ENCODE measurements around the gene ANKZF1. TPM values are rescaled to one million over a fixed set of nuclear protein-coding genes. Genes with fewer than 3 reads are reported as not detected.
A peak's percentile ranks its signal among the peaks of the same experiment; 100 is the strongest.

The ANKZF1 gene
- total RNA-seq, 6 experiments from 2014 or later = 19.3 to 27.8 (median 24.5) TPM

DNA sequence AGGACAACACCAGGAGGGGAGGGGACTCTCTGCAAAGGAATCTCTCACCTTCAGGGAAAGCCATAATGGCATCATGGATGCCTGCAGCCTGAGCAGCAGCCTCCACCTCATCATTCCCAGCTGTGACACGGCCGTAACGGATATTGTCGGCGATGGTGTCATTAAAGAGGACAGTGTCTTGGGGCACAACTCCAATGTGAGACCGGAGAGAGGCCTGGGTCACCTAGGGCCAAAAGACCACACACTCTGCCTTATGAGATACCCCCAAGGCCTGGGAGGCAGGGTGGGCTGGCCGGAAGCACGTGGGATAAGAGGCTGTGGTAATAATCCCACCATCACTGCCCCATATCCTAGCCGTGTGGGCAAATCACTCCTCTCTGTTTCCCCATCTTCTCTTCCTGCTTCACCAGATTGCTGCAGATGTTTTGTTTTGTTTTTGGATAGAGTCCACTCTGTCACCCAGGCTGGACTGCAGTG lies 18.7 kb upstream of the ANKZF1 start:
- TF ChIP-seq POLR2A (IDR thresholded peaks at IDR 0.05) = no peak
- ATAC-seq (no peak), DNase-seq (peak in 1 of 3 donors; percentile 40)
- no peak overlapping the region for H3K4me3 ChIP-seq
- 89% methylated on average over 7 of the region's 9 CpGs for WGBS (ENCODE audit: insufficient coverage, low coverage, low lambda C conversion rate, missing lambda C conversion rate)
- H3K9me3 ChIP-seq = no peaks in the 10 kb centered on the region
- H3K36me3 ChIP-seq = peaks cover 0 to 60% (median 5%) of the 10 kb centered on the region in 4 donors
- peaks cover 0 to 24% (median 8%) of the 10 kb centered on the region in 4 donors for H3K4me1 ChIP-seq
- intact Hi-C loops (cut with DNase I) = loop anchor here in 1 of 2 donors (5.0 kb wide), 1 partner anchor 49 kb away; the partner anchor contains the start of gene NHEJ1
- no peaks in the 10 kb centered on the region for H3K27me3 ChIP-seq
- H3K27ac ChIP-seq = no peak overlapping the region

DNA sequence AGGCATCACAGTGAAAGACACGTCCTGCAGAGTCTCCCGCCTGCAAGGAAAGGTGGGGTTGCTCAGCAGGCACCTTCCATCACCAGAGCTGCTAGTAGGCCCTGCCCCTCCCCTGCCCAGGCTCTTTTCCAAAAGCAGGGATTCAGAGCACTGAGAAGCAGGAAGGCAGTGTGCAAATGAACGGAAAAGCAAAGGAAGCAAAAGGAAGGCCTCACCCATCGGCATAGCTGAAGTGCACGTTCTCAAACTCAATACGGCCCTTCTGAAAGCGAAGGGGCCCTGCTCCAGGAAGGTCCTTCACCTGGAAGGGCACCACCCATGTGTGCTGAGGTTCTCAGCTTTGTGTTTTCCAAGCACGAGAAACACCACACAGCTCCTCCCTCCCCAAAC lies 16.6 kb upstream of the ANKZF1 start:
- ATAC-seq (no peak), DNase-seq (no peak)
- Histone ChIP-seq H3K27ac (no peak overlapping the region), H3K4me3 (no peak overlapping the region), H3K9me3 (no peaks in the 10 kb centered on the region), H3K27me3 (no peaks in the 10 kb centered on the region), H3K4me1 (peaks cover 0 to 24% (median 9%) of the 10 kb centered on the region in 4 donors), H3K36me3 (peaks cover 0 to 60% (median 5%) of the 10 kb centered on the region in 4 donors)
- WGBS (ENCODE audit: insufficient coverage, low coverage, low lambda C conversion rate, missing lambda C conversion rate) = 84% methylated on average over 8 of the region's 8 CpGs
- intact Hi-C loops (cut with DNase I) = loop anchor here in 1 of 2 donors (5.0 kb wide), 1 partner anchor 51 kb away; the partner anchor contains the start of gene NHEJ1
- no peak for TF ChIP-seq POLR2A (IDR thresholded peaks at IDR 0.05)
- TF ChIP-seq, protein P1, sequence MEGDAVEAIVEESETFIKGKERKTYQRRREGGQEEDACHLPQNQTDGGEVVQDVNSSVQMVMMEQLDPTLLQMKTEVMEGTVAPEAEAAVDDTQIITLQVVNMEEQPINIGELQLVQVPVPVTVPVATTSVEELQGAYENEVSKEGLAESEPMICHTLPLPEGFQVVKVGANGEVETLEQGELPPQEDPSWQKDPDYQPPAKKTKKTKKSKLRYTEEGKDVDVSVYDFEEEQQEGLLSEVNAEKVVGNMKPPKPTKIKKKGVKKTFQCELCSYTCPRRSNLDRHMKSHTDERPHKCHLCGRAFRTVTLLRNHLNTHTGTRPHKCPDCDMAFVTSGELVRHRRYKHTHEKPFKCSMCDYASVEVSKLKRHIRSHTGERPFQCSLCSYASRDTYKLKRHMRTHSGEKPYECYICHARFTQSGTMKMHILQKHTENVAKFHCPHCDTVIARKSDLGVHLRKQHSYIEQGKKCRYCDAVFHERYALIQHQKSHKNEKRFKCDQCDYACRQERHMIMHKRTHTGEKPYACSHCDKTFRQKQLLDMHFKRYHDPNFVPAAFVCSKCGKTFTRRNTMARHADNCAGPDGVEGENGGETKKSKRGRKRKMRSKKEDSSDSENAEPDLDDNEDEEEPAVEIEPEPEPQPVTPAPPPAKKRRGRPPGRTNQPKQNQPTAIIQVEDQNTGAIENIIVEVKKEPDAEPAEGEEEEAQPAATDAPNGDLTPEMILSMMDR (IDR thresholded peaks at IDR 0.05) = no peak

DNA sequence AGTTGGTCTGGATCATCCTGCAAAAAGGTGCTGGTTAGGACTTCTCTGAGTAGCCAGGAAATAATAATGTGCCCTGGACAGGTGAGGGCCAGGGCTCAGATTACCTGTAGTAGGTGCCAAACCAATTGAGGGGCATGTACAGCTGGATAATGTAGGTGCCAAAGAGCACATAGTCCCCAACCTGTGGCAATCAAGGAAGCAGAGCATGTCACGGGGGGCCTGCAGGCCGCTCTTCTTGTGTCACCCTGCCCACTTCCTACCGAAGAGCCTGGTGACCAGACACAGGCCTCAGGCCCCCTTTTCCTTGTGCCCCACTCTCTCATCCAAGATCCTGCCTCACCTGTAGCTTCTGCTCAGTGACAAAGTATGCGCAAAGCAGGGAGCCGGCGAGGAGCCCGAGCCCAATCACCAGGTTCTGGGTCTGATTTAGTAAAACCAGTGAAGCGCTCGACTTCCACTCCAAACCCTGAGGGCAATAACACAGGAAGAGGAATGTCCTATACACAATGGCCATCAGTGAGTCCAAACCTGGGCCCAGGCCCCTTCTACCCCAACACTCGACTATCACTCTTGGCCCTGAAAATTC lies 16.0 kb upstream of the ANKZF1 start:
- H3K27ac ChIP-seq = no peak overlapping the region
- no peak overlapping the region for H3K4me3 ChIP-seq
- peaks cover 0 to 60% (median 4%) of the 10 kb centered on the region in 4 donors for H3K36me3 ChIP-seq
- 100% methylated on average over 1 of the region's 10 CpGs for WGBS (ENCODE audit: insufficient coverage, low coverage, low lambda C conversion rate, missing lambda C conversion rate)
- ATAC-seq (no peak), DNase-seq (peak in 1 of 3 donors; percentile 28)
- no peaks in the 10 kb centered on the region for H3K27me3 ChIP-seq
- intact Hi-C loops (cut with DNase I) = loop anchor here in 1 of 2 donors (5.0 kb wide), 1 partner anchor 51 kb away; the partner anchor contains the start of gene NHEJ1
- H3K9me3 ChIP-seq = no peaks in the 10 kb centered on the region
- TF ChIP-seq POLR2A (IDR thresholded peaks at IDR 0.05) = no peak
- H3K4me1 ChIP-seq = peaks cover 0 to 22% (median 9%) of the 10 kb centered on the region in 4 donors

DNA sequence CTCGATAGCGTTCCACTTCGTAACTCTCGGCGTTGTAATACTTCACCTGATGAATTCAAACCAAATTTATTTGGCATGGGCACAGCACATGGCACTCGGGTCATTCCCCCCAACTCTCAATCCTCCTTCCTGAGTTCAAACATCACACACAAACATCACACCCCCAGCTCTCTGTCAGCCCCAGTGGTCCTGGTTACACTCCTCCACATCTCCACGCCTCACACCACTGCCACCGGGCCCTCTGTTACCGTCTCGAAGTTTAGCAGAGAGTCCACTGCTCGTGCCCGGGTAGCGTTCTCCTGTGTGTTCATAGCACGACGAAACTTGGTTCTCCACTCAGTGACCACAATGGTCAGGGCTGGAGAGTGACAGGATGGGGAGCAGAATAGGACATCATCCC lies 15.5 kb upstream of the ANKZF1 start:
- Histone ChIP-seq H3K9me3 (no peaks in the 10 kb centered on the region), H3K36me3 (peaks cover 0 to 54% (median 2%) of the 10 kb centered on the region in 4 donors), H3K4me3 (no peak overlapping the region), H3K27me3 (no peaks in the 10 kb centered on the region), H3K4me1 (peaks cover 0 to 19% (median 9%) of the 10 kb centered on the region in 4 donors), H3K27ac (no peak overlapping the region)
- intact Hi-C loops (cut with DNase I) = loop anchor here in 1 of 2 donors (5.0 kb wide), 1 partner anchor 52 kb away; the partner anchor contains the start of gene NHEJ1
- ATAC-seq (no peak), DNase-seq (no peak)
- whole genome bisulfite sequencing (ENCODE audit: insufficient coverage, low coverage, low lambda C conversion rate, missing lambda C conversion rate) = 98% methylated on average over 5 of the region's 15 CpGs
- TF ChIP-seq, protein P1 (IDR thresholded peaks at IDR 0.05) = no peak
- TF ChIP-seq POLR2A (IDR thresholded peaks at IDR 0.05) = no peak

DNA sequence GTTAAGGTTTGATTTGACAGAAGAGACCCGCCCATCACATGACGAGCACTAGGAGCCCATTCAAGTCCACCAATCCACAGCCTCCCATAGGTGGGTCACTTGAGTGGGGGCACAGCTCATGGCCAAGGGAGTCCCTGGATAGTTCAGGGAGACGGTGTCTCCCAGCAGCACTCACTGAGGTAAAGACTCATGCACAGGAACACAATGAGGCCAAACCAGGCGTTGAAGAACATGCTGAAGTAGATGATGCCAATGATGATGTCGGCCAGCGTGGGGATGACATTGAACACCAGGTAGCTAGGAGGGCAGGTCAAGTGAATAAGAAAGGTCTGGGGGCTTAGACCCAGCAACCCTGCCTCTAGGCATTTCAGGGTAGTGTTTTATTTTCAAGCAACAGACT lies 14.8 kb upstream of the ANKZF1 start:
- ATAC-seq = no peak
- H3K4me3 ChIP-seq = no peak overlapping the region
- intact Hi-C loops (cut with DNase I) = loop anchor here (5.0 kb wide), 2 partner anchors 37 to 52 kb away; partner anchors contain the start of genes CNPPD1 (in 1 of the 2), NHEJ1 (in 1 of the 2) and RETREG2 (in 1 of the 2)
- 94% methylated on average over 6 of the region's 6 CpGs for WGBS (ENCODE audit: insufficient coverage, low coverage, low lambda C conversion rate, missing lambda C conversion rate)
- H3K27me3 ChIP-seq = no peaks in the 10 kb centered on the region
- H3K36me3 ChIP-seq = peaks cover 0 to 48% (median 0%) of the 10 kb centered on the region in 4 donors
- H3K4me1 ChIP-seq = peaks cover 0 to 23% (median 11%) of the 10 kb centered on the region in 4 donors
- no peak for DNase-seq
- no peak for TF ChIP-seq POLR2A (IDR thresholded peaks at IDR 0.05)
- TF ChIP-seq, protein P1 (IDR thresholded peaks at IDR 0.05) = no peak
- H3K9me3 ChIP-seq = no peaks in the 10 kb centered on the region
- H3K27ac ChIP-seq = no peak overlapping the region

All from right lobe of liver (tissue), 6 donors.